ENCODE results near the gene TENM3.

Gene TENM3

GRCh38 chr4:182756161-182756690 is 513.0 kb downstream of the TENM3 start:
- no peak for DNase-seq

GRCh38 chr4:182758273-182758672 is 515.1 kb downstream of the TENM3 start:
- no peak for DNase-seq

- DNase-seq = no peak
These were observed 517.4 kb downstream of the TENM3 start for GRCh38 chr4:182760551-182761043.

GRCh38 chr4:182764137-182764536 is 520.9 kb downstream of the TENM3 start:
- DNase-seq = no peak

GRCh38 chr4:182764642-182765041 is 521.4 kb downstream of the TENM3 start:
- no peak for DNase-seq

GRCh38 chr4:182765987-182766856 is 523.0 kb downstream of the TENM3 start:
- DNase-seq = no peak

- DNase-seq = no peak
These were observed 523.7 kb downstream of the TENM3 start for GRCh38 chr4:182766857-182767250.

GRCh38 chr4:182768838-182769237 is 525.6 kb downstream of the TENM3 start:
- no peak for DNase-seq

GRCh38 chr4:182770259-182770995 is 527.2 kb downstream of the TENM3 start:
- no peak for DNase-seq

- DNase-seq = no peak
These were observed 527.9 kb downstream of the TENM3 start for GRCh38 chr4:182770996-182771514.

GRCh38 chr4:182775075-182775474 is 531.9 kb downstream of the TENM3 start:
- no peak for DNase-seq

GRCh38 chr4:182776376-182777105 is 533.3 kb downstream of the TENM3 start:
- no peak for DNase-seq

GRCh38 chr4:182778222-182778982 is 535.2 kb downstream of the TENM3 start:
- DNase-seq = no peak

- DNase-seq = no peak
These were observed 543.8 kb downstream of the TENM3 start for GRCh38 chr4:182786991-182787390.

GRCh38 chr4:182788201-182788600 is 545.0 kb downstream of the TENM3 start:
- no peak for DNase-seq

GRCh38 chr4:182789529-182789928 is 546.3 kb downstream of the TENM3 start:
- DNase-seq = no peak

- DNase-seq = no peak
These were observed 552.4 kb downstream of the TENM3 start for GRCh38 chr4:182795446-182796238.

- no peak for DNase-seq
These were observed 556.5 kb downstream of the TENM3 start for GRCh38 chr4:182799515-182800215.

- DNase-seq = no peak
These were observed 557.0 kb downstream of the TENM3 start for GRCh38 chr4:182800216-182800515.

- DNase-seq = no peak
These were observed 558.4 kb downstream of the TENM3 start for GRCh38 chr4:182801636-182802035.

GRCh38 chr4:182802621-182803020 is 559.4 kb downstream of the TENM3 start:
- no peak for DNase-seq

Data from NCI-H1048 (cell line).